HG03064 (cell line): ENCODE results near the gene GP2.

Experiments
- ATAC-seq: cut with Tn5 transposase; IDR thresholded peaks from one replicate; pipeline ENCODE4 v1.9.1; 2021; ENCODE audit warnings: low read depth; ENCODE audit not compliant: unreplicated experiment

The GP2 gene

GRCh38 chr16:20327444-20328041 lies at the start of gene GP2:
GP2 (minus strand) TSS chr16:20327513; CDS start chr16:20326431, 1,082 bp downstream.
- no peak for ATAC-seq

GRCh38 chr16:20372701-20373100 lies 45.4 kb upstream of the GP2 start:
- ATAC-seq = no peak

- no peak for ATAC-seq
Observed at GRCh38 chr16:20369452-20370054, 42.2 kb upstream of the GP2 start.

DNA sequence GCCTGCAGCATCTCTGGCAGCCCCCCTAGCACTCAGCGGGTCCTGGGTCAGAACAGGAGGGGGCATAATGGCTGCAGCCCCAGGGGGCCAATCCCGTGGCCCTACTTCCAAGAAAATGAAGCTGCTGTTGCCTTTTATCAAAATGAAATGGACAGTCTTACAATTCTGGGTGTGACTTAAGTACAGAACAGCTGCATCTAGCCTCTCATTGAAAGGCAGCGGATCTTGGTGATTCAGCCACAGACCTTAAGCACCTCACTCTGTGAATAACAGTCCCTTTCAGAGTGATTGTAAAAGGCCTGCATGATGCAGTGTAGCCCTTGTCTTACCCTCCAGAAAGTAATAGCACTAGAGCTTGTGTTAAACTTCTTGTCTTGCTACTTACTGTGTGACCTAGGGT lies 36.7 kb upstream of the GP2 start:
- ATAC-seq = no peak

- ATAC-seq = no peak
Observed at GRCh38 chr16:20363191-20363590, 35.9 kb upstream of the GP2 start.

GRCh38 chr16:20359997-20360396 lies 32.7 kb upstream of the GP2 start:
- ATAC-seq = no peak

DNA sequence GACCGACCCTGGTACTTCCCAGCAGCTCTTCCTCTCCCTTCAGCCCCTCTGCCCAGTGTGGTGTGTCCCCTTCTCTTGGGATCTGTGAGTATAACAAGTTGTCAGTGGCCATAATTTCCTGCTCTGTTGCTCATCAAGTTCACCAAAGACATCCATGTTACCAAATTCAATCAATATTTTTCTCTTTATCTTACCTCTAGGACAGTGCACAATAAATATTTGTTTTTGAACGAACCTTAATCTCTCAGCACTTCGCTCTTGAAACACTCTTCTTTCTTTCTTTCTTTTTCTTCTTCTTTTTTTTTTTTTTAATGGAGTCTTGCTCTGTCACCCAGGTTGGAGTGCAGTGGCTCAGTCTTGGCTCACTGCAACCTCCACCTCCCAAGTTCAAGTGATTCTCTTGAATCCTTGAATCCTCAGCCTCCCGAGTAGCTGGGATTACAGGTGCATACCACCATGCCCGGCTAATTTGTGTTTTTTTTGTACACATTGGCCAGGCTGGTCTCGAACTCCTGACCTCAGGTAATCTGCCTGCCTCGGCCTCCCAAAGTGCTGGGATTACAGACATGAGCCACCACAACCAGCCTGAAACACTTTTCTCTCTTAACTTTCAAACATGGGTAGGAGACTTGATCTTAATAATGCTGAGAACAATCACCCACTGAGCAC lies 27.9 kb upstream of the GP2 start:
- no peak for ATAC-seq

- ATAC-seq = no peak
Observed at GRCh38 chr16:20353379-20353778, 26.1 kb upstream of the GP2 start.

- ATAC-seq = no peak
Observed at GRCh38 chr16:20352615-20353014, 25.3 kb upstream of the GP2 start, which contains the start of gene UMOD. UMOD (minus strand) TSS chr16:20352715; CDS start chr16:20350737, 1,978 bp downstream.

- no peak for ATAC-seq
Observed at GRCh38 chr16:20349615-20350014, 22.3 kb upstream of the GP2 start.

GRCh38 chr16:20348365-20349185 lies 21.3 kb upstream of the GP2 start:
- ATAC-seq = no peak

DNA sequence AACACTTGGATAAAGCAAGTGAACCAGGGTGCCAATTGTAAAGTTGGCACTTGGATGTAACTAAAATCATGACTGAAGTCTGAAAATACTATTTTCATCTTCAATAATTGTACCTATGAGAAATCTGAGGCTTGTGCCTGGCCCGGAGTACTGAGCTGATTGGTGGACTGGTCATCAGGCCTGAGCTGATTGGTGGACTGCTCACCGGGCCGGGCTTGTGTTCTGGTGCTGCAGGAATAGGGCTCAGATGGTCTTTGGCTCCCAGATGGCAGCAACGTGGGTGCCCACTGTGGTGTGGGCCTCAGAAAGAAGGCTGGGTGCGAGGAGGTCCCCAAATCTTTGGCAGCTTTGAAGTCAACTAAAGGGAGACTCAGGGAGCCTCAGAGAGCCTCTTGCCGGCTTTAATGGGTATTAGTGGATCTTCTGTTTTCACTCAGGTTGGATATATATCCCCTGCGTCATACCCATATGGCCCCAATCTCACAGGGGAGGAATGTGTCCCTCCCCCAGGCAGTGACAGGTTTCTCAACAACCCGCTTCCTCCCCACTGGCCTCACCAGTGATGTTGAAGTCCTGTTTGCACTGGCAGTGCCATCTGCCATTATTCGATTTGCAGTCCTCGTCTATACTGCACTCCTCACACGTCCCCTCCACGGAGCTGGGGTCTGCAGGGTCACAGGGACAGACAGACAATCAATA lies 20.5 kb upstream of the GP2 start:
- ATAC-seq = no peak

GRCh38 chr16:20344611-20345010 lies 17.3 kb upstream of the GP2 start:
- ATAC-seq = no peak

GRCh38 chr16:20339744-20340143 lies 12.4 kb upstream of the GP2 start:
- ATAC-seq = no peak

- ATAC-seq = no peak
Observed at GRCh38 chr16:20336955-20337354, 9.6 kb upstream of the GP2 start.

- no peak for ATAC-seq
Observed at GRCh38 chr16:20334396-20334795, 7.1 kb upstream of the GP2 start.

DNA sequence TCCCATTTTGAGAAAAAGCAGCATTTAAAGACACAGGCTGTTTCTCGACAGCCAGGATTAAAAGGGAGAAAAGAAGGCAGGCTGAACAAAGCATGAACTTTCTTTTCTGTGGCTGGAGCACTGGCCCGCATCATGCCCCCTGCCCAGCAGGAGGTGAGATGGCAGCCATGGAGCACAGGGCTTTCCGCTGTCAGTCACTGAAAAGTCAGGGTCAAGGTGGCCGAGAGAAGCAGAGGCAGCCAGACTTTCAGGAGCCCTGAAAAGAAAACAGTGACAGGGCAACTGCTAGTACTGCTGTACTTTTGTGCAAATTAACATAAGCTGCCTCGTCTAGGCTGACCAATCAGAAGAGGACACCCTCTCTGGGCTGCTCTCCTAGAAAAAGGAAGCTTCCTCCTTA lies 5.8 kb upstream of the GP2 start:
- ATAC-seq = no peak

- ATAC-seq = no peak
Observed at GRCh38 chr16:20332411-20332810, 5.1 kb upstream of the GP2 start.

DNA sequence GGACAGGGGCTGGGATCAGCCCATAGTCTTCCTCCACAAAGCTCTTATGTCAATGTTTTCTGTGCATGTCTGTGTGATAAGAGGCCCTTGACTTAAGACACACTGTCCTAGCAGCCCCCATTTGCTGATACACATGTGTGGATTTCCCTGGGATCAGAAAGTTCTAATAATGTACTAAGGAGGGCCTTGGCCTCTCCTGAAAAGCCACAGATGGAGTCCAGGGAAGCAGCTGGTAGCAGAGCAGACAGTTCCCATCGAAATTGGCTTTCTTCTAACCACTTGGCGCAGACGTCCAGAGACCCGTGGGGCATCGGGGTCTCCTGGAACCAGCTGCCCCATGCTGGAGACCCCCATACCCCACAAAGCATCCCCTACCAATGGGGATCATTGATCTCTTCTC lies 4.3 kb upstream of the GP2 start:
- ATAC-seq = no peak

- ATAC-seq = no peak
Observed at GRCh38 chr16:20329392-20330138, 2.3 kb upstream of the GP2 start.
